ENCODE results near the gene PSAT1. TPM values are rescaled to one million over a fixed set of nuclear protein-coding genes. Genes with fewer than 3 reads are reported as not detected.
A peak's percentile ranks its signal among the peaks of the same experiment; 100 is the strongest.

Gene PSAT1
- total RNA-seq, 1 experiment from 2014 or later: 215 TPM

DNA sequence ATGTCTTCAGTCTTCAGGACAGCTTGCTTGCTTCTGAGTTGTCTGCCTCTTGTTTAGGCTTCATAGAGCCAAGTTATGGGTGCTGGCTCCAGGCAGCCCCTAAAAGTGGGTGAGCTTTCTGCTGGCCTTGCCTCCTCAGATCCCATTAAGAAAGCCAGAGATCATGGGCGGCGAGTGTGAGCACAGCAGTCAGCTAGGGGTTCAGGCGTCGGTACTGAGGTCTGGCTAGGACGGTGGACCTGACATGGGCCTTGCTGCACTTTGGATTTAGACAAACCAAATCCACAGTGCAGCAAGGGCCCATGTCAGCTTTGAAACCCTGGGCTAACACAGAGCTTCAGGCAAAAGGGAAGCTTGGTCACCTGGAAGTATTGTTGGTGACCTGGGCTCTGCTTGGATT is 17.6 kb downstream of the PSAT1 start:
- no peaks in the 10 kb centered on the region for H3K4me1 ChIP-seq (ENCODE audit: insufficient read depth, low read length)
- no peak overlapping the region for H3T11ph ChIP-seq (ENCODE audit: low read length)
- H3K36me3 Mint-ChIP-seq (ENCODE audit: insufficient read depth in 1 of 3, low read depth in 3 of 3): peaks cover 71 to 92% (median 81%) of the 10 kb centered on the region in 3 experiments
- no peak overlapping the region for H2AFZ ChIP-seq (ENCODE audit: low read length)
- no peak overlapping the region for H3K4me2 ChIP-seq (ENCODE audit: insufficient read depth, insufficient read length, low read length)
- H3K79me1 ChIP-seq (ENCODE audit: insufficient read depth, low read depth, low read length, poor library complexity, severe bottlenecking): no peaks in the 10 kb centered on the region
- H4K5ac ChIP-seq (ENCODE audit: insufficient read length, low read depth, low read length): no peak overlapping the region
- no CpG with 5 or more reads among the region's 5 CpGs for WGBS (ENCODE audit: extremely low coverage, insufficient read length, low lambda C conversion rate)
- no peak overlapping the region for H3K18ac ChIP-seq (ENCODE audit: insufficient read length, low read depth, low read length)
- no peaks in the 10 kb centered on the region for H3K9me3 Mint-ChIP-seq
- H3K4me1 Mint-ChIP-seq: peaks cover 0 to 12% of the 10 kb centered on the region in 2 experiments; a peak in 2 of 4 replicates
- no peak overlapping the region for H3K27ac ChIP-seq (ENCODE audit: insufficient read length, low read depth, low read length)
- no peak overlapping the region for H3K9ac ChIP-seq (ENCODE audit: extremely low read depth, insufficient read length, low read length)
- H2BK5ac ChIP-seq (ENCODE audit: insufficient read length, low read length): no peak overlapping the region
- H3K27ac Mint-ChIP-seq: peak overlapping the region; percentile 32 to 63 (median 55); a peak in 4 of 7 replicates
- H2BK120ac ChIP-seq (ENCODE audit: low read depth, low read length, poor library complexity, severe bottlenecking): no peak overlapping the region
- no peak overlapping the region for H3K56ac ChIP-seq (ENCODE audit: insufficient read length, low read depth, low read length)
- H2BK15ac ChIP-seq (ENCODE audit: low read depth, low read length): no peak overlapping the region
- no peak overlapping the region for H2BK12ac ChIP-seq (ENCODE audit: insufficient read length, low read depth, low read length)
- no peaks in the 10 kb centered on the region for H3K79me2 ChIP-seq (ENCODE audit: insufficient read depth, low read length)
- H3K4ac ChIP-seq (ENCODE audit: low read depth, low read length): no peak overlapping the region
- H3K23ac ChIP-seq (ENCODE audit: insufficient read length, low read depth, low read length): no peak overlapping the region
- DNase-seq: no peak
- no peaks in the 10 kb centered on the region for H3K9me3 ChIP-seq (ENCODE audit: control insufficient read depth, low read depth, low read length)
- TF ChIP-seq, protein P1, sequence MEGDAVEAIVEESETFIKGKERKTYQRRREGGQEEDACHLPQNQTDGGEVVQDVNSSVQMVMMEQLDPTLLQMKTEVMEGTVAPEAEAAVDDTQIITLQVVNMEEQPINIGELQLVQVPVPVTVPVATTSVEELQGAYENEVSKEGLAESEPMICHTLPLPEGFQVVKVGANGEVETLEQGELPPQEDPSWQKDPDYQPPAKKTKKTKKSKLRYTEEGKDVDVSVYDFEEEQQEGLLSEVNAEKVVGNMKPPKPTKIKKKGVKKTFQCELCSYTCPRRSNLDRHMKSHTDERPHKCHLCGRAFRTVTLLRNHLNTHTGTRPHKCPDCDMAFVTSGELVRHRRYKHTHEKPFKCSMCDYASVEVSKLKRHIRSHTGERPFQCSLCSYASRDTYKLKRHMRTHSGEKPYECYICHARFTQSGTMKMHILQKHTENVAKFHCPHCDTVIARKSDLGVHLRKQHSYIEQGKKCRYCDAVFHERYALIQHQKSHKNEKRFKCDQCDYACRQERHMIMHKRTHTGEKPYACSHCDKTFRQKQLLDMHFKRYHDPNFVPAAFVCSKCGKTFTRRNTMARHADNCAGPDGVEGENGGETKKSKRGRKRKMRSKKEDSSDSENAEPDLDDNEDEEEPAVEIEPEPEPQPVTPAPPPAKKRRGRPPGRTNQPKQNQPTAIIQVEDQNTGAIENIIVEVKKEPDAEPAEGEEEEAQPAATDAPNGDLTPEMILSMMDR (conservative IDR thresholded peaks at IDR 0.05): no peak
- no peaks in the 10 kb centered on the region for H3K27me3 ChIP-seq (ENCODE audit: insufficient read depth, low read length)
- no peaks in the 10 kb centered on the region for H4K20me1 ChIP-seq (ENCODE audit: control insufficient read depth, insufficient read depth, insufficient read length)
- peak overlapping the region in 1 of 2 experiments; percentile 8; a peak in 1 of 5 replicates for H3K4me3 Mint-ChIP-seq
- H4K91ac ChIP-seq (ENCODE audit: insufficient read length, low read depth, low read length): no peak overlapping the region
- no peaks in the 10 kb centered on the region for H3K23me2 ChIP-seq (ENCODE audit: insufficient read length, low read depth, low read length, poor library complexity, severe bottlenecking)
- H4K8ac ChIP-seq (replicated peaks; ENCODE audit: insufficient read length, low read depth, low read length): no peak overlapping the region
- H2AK5ac ChIP-seq (ENCODE audit: insufficient read length, low read length): no peak overlapping the region
- H3K14ac ChIP-seq (ENCODE audit: insufficient read depth, low read length): no peak overlapping the region
- no peak overlapping the region for H2BK20ac ChIP-seq (ENCODE audit: low read depth, low read length, poor library complexity, severe bottlenecking)
- no peaks in the 10 kb centered on the region for H3K27me3 Mint-ChIP-seq (ENCODE audit: low read depth)
